GM18508 (cell line): Measurements from ENCODE around the gene GTPBP8.
"Not testable (repeated sequence)": the region's sequence is repeated elsewhere in the genome, so short reads cannot be mapped to it uniquely, and the experiment has no call there.

Source experiments
- ATAC-seq: cut with Tn5 transposase; IDR thresholded peaks from one replicate; pipeline ENCODE4 v1.9.1; 2021; ENCODE audit warnings: moderate number of reproducible peaks; ENCODE audit not compliant: insufficient read depth, unreplicated experiment

GTPBP8 gene

DNA sequence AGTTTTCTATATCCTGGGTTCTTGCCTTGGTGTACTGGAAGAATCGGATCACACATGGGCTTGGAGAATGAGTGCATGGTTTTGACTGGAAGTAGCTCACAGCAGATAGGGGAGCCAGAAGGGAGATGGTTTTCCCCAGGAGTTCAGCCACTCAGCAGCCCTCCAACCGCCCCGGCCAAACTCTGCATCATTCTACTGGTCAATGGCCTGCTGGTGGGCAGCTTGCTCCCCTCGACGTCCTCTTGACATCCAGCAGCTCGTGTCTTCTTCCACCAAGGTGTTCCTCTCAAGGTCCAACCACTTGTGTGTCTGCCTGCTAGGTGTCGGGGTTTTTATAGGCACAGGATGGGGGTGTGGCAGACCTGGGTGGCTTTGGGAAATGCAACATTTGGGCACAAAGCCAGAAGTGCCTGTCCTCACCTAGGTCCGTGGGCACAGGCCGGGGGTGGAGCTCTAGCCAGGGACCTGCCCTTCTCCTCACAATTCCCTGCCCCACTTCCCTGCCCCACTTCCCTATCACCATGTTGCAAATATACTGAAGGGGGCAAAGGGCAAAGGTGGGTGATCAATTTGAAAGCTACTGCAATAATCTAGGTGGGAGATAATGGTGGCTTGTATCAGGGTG is 3.0 kb upstream of the GTPBP8 start:
- no peak for ATAC-seq

DNA sequence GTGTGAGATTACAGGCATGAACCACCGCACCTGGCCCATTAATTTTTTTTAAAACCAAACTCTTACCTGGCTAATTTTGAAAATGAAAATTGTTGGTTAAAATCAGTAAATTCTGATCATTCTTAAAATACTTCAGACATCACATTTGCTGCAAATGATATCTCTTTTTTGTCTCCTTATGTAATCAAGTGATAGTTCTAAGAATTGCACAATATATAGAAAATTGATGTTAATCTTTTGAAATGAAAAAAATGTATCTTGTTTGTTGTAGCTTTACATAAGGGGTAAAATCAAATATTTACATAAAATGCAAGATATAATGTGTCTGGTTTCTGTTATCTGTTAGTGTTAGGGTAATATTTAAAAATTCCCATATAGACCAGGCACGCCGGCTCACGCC is 5.0 kb downstream of the GTPBP8 start:
- no peak for ATAC-seq

DNA sequence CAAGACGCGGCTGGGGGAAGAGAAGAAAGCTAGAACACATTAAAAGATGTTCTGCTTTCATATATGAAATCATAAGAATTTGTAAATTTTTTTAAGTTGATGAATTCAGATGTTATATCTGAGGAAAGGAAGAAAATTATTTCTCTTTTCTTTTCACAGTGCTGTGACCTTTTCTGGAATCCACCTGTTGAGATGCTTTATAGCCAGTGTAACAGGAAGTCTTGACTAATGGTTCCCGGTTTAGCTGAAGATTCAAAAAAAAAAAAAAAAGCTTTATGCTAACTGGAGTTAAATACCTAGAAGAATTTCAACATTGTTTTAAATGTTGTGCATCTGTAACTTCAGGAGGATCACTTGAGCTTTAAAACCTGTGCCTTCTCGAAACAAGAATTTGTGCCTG is 9.9 kb downstream of the GTPBP8 start:
- ATAC-seq: no peak

DNA sequence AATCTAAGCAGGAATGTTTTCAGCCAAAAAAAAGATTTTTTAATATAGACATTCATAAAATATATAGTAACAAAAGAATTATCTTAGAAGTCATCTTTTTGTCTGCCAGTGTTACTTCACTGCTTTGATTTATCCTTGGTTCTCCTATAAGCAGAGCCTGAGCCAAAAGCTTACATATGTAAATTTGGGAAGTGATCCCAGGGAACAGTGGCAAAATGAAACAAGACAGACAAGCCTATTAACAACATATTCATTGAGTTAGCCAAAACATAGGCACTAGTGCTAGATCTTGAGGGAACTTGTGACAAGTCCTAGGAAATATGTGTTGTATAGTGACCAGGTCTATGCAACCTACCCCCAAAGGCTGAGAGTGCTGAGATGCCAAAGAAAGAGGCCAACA is 11.3 kb downstream of the GTPBP8 start:
- ATAC-seq: no peak

DNA sequence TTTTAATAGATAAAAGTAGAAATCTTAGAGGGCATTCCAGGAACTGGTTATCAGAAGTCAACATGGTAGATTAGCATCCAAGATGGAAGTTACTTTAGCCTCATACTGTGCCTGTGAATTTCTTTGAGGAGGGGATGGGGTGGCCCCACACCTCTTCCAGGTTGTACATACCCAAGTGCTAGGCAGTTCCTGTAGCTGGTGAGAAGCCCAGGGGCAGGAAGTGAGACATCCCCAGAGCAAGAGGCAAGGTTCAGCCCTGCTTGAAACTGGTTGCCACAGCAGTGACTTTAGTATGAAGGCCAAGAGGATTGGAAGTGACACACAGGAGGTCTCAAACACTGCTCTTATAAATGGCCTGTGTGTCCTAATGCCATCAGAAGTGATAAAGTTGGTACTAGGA is 11.9 kb downstream of the GTPBP8 start:
- ATAC-seq: no peak

DNA sequence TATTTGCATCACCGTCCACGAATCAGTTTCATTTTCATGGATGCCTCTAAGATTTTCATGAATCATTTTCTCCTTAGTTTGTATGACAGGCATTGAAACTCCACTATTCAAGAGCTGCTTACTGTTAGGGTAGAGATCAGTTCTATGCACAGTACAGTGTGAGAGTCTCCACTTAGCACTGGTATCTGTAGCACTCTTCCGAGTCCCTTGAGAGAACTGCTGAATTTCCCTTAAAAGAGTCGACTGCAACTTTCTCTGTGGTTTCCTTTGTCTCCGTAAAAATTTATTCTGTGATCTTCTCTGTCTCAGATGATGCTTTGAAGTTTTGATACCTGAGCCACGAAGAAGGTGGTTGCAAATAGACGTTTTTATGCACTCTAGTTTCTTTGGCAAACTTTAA is 14.8 kb downstream of the GTPBP8 start:
- ATAC-seq: no peak

DNA sequence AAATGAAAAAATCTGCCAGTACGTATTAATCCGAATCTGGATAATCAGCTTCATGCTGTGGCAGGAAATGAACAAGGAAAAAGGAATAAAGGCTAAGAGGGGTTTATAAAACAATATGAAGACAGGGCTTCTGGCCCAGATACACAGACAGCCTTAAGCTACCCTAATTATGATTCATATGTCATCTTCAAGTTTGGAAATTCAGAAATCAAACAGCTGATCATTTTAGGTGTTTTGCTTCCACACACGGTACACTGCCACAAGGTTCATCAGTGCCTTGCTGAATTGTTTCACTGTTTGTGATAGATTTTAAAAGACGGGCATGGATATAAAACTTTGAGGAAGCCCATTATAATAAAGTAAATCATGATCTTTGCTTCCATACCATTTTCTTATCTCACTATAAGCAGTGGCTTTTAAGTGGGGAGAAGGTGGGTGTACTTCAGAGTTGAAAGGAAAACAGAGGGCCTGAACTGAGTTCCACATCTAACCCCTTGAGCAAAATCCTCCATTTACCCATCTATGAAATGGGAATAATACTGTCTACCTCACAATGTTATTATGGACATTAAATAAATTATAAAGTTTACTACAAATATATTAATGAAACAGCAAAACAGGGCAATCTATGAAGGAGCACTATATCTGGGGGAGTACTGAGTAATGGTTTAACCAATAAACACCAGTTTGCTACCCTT is 15.7 kb downstream of the GTPBP8 start:
- no peak for ATAC-seq

DNA sequence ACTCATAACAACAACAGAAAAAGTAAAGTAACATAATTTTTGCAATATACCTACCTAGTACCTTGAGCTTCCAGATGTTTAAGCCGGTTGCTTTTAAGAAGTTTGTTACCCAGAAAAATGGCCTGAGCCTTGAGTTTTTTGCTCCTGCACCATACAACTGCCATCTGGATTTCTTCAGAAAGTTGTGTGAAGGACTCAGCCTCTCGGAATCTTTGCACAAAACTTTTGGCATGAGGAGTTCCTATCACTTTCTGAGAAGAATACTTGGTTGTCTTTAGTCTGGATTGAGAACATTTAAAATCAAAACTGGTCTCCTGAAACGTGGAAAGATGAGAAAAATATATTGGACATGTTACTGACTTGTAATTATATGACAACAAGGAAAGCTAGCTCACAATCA is 17.3 kb downstream of the GTPBP8 start:
- ATAC-seq: no peak

DNA sequence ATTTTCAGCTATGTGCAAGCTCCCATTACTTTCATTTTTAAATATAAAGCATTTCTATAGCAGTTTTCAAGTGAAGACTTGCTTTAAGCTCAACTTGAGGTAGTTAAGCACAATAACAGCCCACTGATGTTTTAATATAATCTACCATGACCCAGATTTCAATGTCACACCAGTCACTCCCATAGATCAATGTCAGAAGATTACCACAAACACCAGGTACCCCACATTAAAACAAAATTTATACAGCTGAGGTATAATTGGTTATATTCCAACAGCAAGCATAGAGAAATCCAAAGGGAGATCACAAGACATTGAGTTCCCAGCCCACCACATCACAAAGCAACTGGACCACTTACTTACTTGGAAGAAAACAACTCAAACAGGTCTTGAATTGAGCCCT is 22.8 kb downstream of the GTPBP8 start:
- no peak for ATAC-seq

DNA sequence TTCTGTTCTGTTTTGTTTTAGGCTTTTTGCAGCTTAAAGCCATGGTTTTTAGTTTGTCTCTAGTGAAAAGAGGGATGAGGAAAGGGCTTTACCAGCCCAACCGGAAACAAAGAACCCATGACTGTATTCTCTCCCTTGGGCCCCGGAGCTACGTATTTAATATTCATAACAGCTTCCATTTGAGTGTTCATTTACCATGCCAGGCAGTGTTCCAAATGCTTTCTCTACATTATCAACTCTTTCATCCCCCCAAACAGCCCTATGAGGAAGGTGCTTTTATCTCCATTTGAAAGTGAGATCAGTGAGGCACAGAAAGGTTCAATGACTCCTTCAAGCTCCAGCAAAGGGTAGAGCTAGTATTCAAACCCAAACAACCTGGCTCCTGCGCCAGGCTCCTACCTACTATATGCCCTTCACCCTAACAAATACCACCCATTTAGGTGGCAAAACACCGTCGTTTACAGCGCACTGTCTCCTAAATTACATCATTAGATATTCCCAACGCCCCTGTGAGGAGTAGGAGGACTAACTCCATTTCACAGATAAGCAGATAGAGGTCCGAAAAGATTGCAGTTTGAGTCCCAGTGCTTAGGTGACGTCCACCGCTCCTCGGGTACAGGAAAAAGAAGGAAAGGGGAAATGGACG is 27.9 kb downstream of the GTPBP8 start:
- no peak for ATAC-seq

DNA sequence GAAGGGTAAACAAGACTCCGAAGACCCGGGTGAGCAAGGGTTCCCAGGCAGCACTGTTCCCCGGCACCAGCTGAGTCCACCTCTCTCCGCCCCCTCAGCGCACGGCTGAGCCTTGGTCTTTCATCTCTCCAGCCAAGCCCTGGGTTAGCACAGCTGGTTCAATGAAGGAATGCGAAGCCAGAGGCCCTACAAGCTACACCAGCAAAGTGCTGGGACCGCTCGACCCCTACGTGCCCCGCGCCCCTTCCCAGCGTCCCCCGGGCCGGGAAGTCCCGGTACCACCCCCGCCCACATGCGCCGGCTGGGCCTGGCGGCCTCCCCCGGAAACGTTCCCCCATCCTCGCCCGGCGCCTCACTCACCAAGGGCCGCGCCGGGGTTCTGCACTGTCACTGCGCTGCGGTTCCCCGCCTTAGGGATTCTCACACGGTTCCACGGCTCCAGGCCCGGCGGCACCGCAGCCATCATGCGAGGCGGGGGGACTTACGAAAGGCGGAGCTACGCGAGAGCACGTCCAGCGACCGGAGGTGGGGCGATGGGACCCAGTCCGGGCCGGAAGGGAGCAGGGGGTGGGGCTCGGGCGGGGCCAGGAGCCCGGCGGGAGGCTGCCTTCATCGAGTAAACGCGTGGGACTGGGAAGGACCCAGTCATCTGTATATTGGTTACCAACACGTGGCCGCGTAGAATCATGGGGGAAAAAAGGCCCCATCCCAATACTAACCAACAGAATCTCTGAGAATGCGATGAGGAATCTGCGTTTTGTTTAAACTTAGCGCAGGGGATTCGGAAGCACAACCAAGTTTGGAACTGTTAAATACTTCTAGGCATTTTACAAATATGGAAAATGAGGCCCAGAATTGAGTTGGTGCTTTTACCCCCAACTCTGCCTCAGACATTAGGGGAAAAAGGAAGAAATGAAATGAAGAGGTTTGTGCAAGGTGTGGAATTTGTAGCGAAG is 28.7 kb downstream of the GTPBP8 start:
- ATAC-seq: peak; percentile 76

DNA sequence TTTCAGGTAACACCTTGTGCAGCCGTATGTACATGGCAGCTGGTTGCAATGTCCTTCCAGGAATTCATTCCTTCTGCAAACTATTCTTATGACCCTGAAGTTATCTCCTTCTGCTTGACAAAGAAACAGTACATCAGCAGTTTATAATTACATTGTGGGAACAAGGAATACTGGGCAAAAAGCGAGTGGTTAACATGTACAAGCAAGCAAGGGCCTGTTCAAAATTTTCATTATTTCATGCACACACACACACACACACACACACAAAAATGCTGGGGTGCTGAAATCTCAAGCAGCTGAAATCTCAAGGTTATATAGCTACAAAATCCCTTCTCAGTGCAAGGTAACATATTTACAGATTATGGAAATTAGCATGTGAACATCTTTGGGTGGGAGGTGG is 30.7 kb downstream of the GTPBP8 start:
- no peak for ATAC-seq

DNA sequence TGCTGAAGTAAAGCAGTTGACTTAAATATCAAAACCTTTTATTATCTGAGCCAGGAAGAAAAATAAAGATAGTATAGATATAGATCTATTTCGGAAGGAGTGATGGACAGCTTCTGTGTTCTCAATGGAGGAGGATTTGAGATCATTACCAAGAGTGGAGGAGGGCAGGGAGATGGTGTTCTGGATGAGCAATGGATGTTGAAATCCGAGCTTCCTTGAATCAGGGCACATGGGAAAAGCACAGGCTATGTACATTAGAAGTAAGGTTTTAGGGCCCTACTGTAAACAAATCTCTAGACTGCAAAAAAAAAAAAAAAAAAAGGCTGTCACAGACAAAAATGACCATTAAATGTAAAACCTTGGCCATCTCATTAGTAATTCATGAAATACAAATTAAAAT is 43.2 kb downstream of the GTPBP8 start:
- no peak for ATAC-seq

DNA sequence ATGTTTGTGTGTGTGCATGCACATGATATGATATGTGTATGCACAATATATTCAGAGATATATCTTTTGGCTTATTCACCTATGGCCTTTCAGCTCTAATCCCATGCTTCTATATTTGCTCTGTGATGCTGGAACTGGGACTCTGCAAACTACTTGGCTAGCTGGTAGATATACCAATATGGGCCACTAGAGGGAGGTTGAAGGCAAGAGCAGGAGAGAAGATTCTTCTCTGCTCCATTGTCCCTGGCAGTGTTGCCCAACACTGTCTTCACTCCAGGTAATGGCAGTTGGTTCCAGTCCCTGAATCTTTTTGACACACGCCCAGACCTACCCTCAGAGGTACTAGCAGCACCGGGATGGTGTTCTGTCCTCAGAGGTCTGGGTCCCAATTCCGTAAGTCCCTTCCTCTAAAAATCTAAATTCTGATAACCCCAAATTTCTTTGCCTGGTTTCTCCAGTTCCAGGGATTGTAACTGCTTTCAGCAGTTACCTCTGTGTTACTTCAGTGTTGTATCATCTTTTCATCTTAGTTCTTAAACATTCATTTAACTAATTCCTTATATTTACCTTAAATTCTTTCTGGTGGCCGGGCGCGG is 44.7 kb downstream of the GTPBP8 start:
- no peak for ATAC-seq

DNA sequence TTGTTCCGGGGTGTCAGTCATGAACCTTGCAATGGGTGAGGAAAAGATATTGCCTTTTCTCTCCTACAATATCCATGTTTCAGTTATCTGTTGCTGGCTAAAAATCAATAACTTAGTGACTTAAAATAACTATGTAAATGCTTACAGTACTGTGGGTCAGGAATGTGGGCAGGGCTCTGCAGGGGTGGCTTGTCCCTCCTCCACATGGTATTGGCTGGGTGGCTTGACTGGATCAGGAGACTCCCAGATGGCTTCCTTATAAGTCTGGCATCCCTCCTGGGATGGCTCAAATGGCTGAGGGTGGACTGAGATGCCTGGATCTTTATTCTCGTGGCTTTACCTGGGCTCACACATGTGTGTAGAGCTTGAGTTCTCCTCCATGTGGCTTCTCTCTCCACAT is 47.5 kb downstream of the GTPBP8 start:
- ATAC-seq: no peak

DNA sequence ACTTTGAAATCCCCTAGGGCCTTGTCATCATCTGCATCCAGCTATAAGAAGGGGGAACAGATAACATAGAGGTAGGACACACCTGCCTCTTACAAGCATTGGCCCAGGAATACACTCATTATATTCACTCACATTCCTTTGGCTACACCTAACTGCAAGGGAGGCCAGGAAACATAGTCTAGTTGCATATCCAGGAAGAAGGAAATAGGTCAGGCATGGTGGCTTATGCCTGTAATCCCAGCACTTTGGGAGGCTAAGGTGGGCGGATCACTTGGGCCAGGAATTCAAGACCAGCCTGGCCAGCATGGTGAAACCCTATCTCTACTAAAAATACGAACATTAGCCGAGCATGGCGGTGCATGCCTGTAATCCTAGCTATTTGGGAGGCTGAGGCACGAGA is 48.8 kb downstream of the GTPBP8 start:
- ATAC-seq: no peak

DNA sequence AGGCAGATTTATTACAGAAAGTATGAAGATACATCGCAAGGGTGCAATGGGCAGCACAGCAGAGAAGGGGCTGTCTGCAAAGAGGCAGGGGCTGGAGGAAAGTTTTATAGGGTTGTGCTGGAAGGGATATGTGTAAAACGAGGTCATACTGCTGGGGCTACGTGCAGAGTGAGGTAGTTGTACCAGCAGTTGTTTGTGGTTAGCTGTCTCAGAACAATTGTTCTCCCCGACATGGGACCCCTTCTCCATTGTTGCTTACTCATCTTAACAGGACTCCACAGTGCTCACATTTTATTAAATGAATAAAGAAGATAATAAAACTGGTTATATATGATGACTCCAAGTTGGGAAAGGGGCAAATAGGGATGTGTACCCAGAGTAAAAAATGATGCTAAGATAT is 49.4 kb downstream of the GTPBP8 start:
- ATAC-seq: no peak

DNA sequence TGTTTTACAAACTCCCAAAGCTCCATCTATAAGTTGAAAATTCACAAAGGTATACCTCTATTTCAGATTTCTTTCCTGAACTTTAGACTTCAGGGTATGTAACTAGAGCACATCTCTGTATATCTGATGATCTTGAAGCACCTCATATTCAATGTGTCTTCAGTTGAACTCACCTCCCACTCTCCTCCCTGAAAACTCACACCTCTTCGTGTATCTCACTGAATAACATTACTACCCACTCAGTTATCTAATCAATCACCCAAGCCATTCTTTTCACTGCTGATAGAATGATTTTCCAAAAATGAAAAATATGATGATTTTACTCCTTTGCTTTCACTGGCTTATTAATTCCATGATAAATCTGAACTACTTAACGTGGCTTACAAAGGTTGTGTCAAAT is 52.9 kb downstream of the GTPBP8 start:
- ATAC-seq: no peak

DNA sequence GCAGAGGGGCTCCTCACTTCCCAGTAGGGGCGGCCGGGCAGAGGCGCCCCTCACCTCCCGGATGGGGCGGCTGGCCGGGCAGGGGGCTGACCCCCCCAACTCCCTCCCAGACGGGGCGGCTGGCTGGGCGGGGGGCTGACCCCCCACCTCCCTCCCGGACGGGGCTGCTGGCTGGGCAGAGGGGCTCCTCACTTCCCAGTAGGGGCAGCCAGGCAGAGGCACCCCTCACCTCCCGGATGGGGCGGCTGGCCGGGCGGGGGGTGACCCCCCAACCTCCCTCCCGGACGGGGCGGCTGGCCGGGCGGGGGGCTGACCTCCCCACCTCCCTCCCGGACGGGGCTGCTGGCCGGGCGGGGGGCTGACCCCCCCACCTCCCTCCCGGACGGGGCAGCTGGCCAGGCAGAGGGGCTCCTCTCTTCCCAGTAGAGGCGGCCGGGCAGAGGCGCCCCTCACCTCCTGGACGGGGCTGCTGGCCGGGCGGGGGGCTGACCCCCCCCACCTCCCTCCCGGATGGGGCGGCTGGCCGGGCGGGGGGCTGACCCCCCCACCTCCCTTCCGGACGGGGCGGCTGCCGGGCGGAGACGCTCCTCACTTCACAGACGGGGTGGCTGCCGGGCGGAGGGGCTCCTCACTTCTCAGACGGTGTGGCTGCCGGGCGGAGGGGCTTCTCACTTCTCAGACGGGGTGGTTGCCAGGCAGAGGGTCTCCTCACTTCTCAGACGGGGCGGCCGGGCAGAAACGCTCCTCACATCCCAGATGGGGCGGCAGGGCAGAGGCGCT is 55.6 kb downstream of the GTPBP8 start:
- not testable (repeated sequence) for ATAC-seq

DNA sequence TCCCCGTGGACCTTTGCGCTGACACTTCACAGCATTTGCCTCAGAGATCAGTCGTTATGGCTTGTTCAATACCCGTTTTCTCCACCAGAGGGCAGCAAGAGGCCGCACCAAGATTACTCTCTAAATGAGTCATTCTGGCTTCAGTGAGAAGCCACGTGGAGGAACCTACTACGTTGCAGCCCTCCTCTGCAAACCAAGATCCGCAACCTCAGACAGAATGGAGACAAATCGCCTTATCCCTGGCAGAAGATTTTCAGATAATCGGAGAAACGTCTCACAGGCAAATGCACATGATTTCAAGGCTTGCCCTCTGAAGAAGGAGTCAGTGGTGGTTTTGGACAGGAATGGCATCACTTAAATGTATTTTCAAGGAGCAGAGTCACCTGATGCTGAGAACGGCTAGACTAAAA is 60.5 kb downstream of the GTPBP8 start:
- ATAC-seq: peak; percentile 90
